Gastroesophageal sphincter (tissue), 2 donors: ENCODE results near the gene C1orf159.

ENCODE experiments used
- EP300 ChIP-seq: sonication (generic); formaldehyde crosslinking; IDR thresholded peaks from one replicate; pipeline ENCODE4 v1.6.1; 2017; ENCODE audit warnings: antibody characterized with exemption, mild to moderate bottlenecking
- POLR2A ChIP-seq, 2 donors: fragments of 450-650 bp; IDR thresholded peaks; one replicate each; pipeline ENCODE4 v1.6.1; 2017; ENCODE audit warnings: antibody characterized with exemption in 2 of 2, mild to moderate bottlenecking in 2 of 2, moderate library complexity in 1 of 2

DNA sequence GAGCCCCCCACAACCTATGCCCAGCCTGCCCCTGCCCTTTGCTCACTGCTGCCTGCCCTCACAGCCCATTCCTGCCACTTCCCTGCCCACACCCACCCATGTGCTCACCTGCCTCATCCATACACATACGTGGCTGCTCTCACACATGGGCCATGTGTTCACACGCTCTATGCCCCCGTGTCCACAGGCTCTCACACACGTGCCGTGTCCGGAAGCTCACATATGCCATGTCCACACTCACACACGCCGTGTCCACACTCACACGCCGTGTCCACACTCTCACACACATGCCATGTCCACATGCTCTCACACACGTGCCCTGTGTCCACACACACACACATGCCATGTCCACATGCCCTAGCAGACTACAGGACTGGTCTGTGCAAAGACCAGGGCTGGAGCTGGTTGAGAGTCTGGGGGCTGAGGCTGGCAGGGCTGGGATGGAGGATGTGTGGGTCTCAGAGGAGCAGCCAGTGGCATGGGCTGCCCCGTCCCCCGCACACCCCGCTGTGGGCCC is 41.2 kb downstream of the C1orf159 start:
- TF ChIP-seq POLR2A (IDR thresholded peaks at IDR 0.05) (no peak), EP300 (no peak)
